Upper lobe of left lung (tissue), 4 donors: ENCODE results near the gene DIP2C.

Experiments
- CTCF ChIP-seq, 6 experiments: fragments of 450-650 bp in 4 of 6; fragments of 200-600 bp in 2 of 6; sonication (generic) in 2 of 6; IDR thresholded peaks; one replicate each; pipeline ENCODE4 v1.5.1; 2016 to 2019; ENCODE audit warnings: antibody characterized with exemption in 6 of 6
- POLR2A ChIP-seq, 4 donors: fragments of 450-650 bp; IDR thresholded peaks; one replicate each; pipeline ENCODE4 v1.5.1; 2016 to 2017; ENCODE audit warnings: antibody characterized with exemption in 4 of 4, mild to moderate bottlenecking in 2 of 4
- POLR2AphosphoS5 ChIP-seq, 2 donors: sonication (generic); formaldehyde crosslinking; IDR thresholded peaks; one replicate each; pipeline ENCODE4 v1.5.1; 2017; ENCODE audit warnings: antibody characterized with exemption in 2 of 2

- no peak for TF ChIP-seq CTCF (IDR thresholded peaks at IDR 0.05)
- no peak for TF ChIP-seq POLR2A (IDR thresholded peaks at IDR 0.05)
- no peak for TF ChIP-seq POLR2AphosphoS5 (IDR thresholded peaks at IDR 0.05)
These were observed 952 bp downstream of the DIP2C start for GRCh38 chr10:688312-689120.
